ENCODE results near the gene PARS2.

Gene PARS2

DNA sequence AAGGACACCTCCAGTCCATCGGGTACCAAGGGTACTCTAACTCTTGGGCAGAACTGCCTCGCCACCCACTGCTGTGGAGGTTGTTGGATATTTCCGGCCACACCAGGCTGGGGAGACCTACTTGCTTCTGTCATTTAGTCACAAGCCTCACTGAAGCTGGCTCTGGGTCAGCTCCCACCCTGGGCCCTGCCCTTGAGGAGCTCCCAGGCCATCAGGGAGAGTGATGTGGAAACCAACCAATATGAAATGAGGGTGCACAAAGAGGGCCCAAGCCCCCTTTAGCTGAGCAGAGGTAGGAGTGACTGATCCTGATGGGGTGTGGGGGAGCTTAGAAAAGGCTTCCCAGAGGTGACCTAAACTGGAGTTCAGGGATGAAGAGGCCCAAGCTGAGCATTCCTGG lies 19.6 kb downstream of the PARS2 start:
- TF ChIP-seq, protein P1, sequence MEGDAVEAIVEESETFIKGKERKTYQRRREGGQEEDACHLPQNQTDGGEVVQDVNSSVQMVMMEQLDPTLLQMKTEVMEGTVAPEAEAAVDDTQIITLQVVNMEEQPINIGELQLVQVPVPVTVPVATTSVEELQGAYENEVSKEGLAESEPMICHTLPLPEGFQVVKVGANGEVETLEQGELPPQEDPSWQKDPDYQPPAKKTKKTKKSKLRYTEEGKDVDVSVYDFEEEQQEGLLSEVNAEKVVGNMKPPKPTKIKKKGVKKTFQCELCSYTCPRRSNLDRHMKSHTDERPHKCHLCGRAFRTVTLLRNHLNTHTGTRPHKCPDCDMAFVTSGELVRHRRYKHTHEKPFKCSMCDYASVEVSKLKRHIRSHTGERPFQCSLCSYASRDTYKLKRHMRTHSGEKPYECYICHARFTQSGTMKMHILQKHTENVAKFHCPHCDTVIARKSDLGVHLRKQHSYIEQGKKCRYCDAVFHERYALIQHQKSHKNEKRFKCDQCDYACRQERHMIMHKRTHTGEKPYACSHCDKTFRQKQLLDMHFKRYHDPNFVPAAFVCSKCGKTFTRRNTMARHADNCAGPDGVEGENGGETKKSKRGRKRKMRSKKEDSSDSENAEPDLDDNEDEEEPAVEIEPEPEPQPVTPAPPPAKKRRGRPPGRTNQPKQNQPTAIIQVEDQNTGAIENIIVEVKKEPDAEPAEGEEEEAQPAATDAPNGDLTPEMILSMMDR (IDR thresholded peaks at IDR 0.05; ENCODE audit: poor library complexity, severe bottlenecking) = no peak
- no peaks in the 10 kb centered on the region for H3K27me3 ChIP-seq (ENCODE audit: insufficient read depth, poor library complexity, severe bottlenecking)
- peaks cover 24% of the 10 kb centered on the region for H3K36me3 ChIP-seq (ENCODE audit: low read depth)
- H3K27ac ChIP-seq (ENCODE audit: poor library complexity, severe bottlenecking) = no peak overlapping the region
- no peaks in the 10 kb centered on the region for H3K4me1 ChIP-seq (ENCODE audit: insufficient read depth, poor library complexity, severe bottlenecking)
- H3K4me3 ChIP-seq (ENCODE audit: severe bottlenecking) = no peak overlapping the region
- H3K9me3 ChIP-seq (ENCODE audit: severe bottlenecking) = no peaks in the 10 kb centered on the region
- ATAC-seq (ENCODE audit: low read depth) (no peak), DNase-seq (ENCODE audit: low spot score) (no peak)

DNA sequence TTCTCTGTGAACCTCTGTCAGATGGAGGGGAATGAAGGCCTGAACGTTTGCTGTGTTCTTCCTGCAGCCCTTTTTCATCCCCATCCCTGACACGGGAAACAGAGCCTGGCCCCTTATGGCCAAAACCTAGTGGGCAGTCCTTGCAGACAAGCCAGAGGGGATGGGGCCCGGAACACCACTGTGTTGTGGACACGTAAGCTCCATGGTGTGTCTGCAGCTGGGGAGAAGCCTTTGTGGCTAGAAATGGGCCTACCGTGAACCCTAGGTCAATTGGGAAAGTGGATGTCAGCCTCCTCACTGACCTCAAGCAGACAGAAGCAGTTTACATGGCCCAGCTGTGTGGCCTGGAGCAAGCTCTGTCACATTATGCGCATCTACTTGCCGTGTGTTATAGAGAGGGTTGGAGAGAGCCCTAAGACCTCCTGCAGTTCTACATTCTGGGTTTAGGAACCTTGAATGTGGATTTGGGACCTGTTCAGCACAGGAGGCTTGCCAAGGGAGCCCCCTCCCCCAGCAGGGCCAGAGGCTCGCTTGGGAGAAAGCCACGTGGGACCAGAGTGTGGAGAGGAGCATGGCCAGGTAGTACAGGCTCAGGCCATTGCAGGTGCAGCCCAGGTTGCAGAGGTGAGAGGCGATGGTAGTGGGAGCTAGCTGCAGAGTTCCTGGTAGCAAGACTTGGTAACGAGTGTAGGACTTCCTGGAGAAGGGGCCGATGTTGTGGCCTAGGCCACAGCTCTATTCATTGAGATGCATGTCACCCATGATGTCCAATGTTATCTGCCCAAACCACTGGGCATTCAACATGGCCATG lies 20.7 kb downstream of the PARS2 start:
- no peak for DNase-seq (ENCODE audit: low spot score)
- Histone ChIP-seq H3K36me3 (ENCODE audit: low read depth) (peaks cover 29% of the 10 kb centered on the region), H3K27me3 (ENCODE audit: insufficient read depth, poor library complexity, severe bottlenecking) (no peaks in the 10 kb centered on the region)

DNA sequence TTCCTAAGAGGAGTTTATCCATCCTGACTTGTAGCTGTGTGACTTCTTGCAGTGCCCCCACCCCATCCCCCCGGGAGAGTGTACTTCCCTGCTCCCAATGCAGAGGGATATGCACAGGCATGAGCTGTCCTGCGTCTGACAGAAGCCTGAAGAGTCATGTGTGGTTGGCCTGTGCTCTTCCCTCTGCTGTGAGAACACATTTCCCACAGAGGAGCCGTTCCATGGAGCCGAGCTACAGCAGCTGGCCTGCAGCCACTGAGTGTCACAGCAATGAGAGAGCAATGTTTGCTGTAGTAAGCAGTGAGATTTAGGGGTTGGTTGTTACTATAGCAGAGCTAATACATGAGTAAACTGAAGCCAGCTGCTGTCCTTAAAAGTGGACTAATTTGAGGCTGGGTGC lies 22.0 kb downstream of the PARS2 start:
- ATAC-seq (ENCODE audit: low read depth) (no peak), DNase-seq (ENCODE audit: low spot score) (no peak)
- Histone ChIP-seq H3K4me3 (ENCODE audit: severe bottlenecking) (no peak overlapping the region), H3K27ac (ENCODE audit: poor library complexity, severe bottlenecking) (no peak overlapping the region), H3K27me3 (ENCODE audit: insufficient read depth, poor library complexity, severe bottlenecking) (no peaks in the 10 kb centered on the region), H3K36me3 (ENCODE audit: low read depth) (peaks cover 40% of the 10 kb centered on the region), H3K4me1 (ENCODE audit: insufficient read depth, poor library complexity, severe bottlenecking) (no peaks in the 10 kb centered on the region), H3K9me3 (ENCODE audit: severe bottlenecking) (no peaks in the 10 kb centered on the region)
- TF ChIP-seq, protein P1 (IDR thresholded peaks at IDR 0.05; ENCODE audit: poor library complexity, severe bottlenecking) = no peak

More for the DNA sequence above, 20.7 kb downstream of the PARS2 start:
- TF ChIP-seq, protein P1 (IDR thresholded peaks at IDR 0.05; ENCODE audit: poor library complexity, severe bottlenecking) = no peak
- Histone ChIP-seq H3K27ac (ENCODE audit: poor library complexity, severe bottlenecking) (no peak overlapping the region), H3K4me3 (ENCODE audit: severe bottlenecking) (no peak overlapping the region), H3K9me3 (ENCODE audit: severe bottlenecking) (no peaks in the 10 kb centered on the region), H3K4me1 (ENCODE audit: insufficient read depth, poor library complexity, severe bottlenecking) (no peaks in the 10 kb centered on the region)
- no peak; the same call in 2 of the 3 replicates for ATAC-seq (ENCODE audit: low read depth)

DNA sequence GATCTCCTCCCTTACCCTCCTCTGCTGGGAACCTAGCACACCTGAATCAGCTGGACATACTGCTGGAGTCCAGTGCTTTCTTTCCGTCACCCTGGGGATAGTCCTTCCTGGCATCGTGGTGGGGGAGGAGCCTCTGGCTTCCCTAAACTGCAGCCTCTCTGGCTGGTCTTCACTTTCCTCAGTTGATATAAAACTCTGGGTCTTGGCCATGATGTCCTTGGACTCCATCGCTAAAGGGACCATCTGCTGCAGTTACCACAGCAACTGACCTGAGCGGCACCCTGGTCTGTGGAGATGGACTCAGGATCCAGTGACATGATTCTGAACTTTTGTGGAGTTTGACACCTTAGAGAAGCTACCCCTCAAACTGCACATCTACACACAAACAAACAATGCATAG lies 22.8 kb downstream of the PARS2 start:
- DNase-seq (ENCODE audit: low spot score) (no peak), ATAC-seq (ENCODE audit: low read depth) (no peak)
- no peak overlapping the region for H3K27ac ChIP-seq (ENCODE audit: poor library complexity, severe bottlenecking)
- no peak overlapping the region for H3K4me3 ChIP-seq (ENCODE audit: severe bottlenecking)
- H3K9me3 ChIP-seq (ENCODE audit: severe bottlenecking) = no peaks in the 10 kb centered on the region
- H3K36me3 ChIP-seq (ENCODE audit: low read depth) = peaks cover 46% of the 10 kb centered on the region
- H3K4me1 ChIP-seq (ENCODE audit: insufficient read depth, poor library complexity, severe bottlenecking) = no peaks in the 10 kb centered on the region
- TF ChIP-seq, protein P1 (IDR thresholded peaks at IDR 0.05; ENCODE audit: poor library complexity, severe bottlenecking) = no peak
- H3K27me3 ChIP-seq (ENCODE audit: insufficient read depth, poor library complexity, severe bottlenecking) = no peaks in the 10 kb centered on the region

GRCh38 chr1:54738244-54738643 lies 26.1 kb downstream of the PARS2 start:
- no peak for DNase-seq (ENCODE audit: low spot score)
- H3K4me1 ChIP-seq (ENCODE audit: insufficient read depth, poor library complexity, severe bottlenecking) = no peaks in the 10 kb centered on the region
- H3K27ac ChIP-seq (ENCODE audit: poor library complexity, severe bottlenecking) = no peak overlapping the region
- H3K4me3 ChIP-seq (ENCODE audit: severe bottlenecking) = no peak overlapping the region
- H3K27me3 ChIP-seq (ENCODE audit: insufficient read depth, poor library complexity, severe bottlenecking) = no peaks in the 10 kb centered on the region
- TF ChIP-seq, protein P1 (IDR thresholded peaks at IDR 0.05; ENCODE audit: poor library complexity, severe bottlenecking) = no peak
- ATAC-seq (ENCODE audit: low read depth) = no peak
- no peaks in the 10 kb centered on the region for H3K9me3 ChIP-seq (ENCODE audit: severe bottlenecking)
- H3K36me3 ChIP-seq (ENCODE audit: low read depth) = peaks cover 79% of the 10 kb centered on the region

All from RWPE2 (cell line).